Activated CD4-positive, alpha-beta T cell treated with anti-CD3 and anti-CD28 coated beads, Interleukin-2, amount 50 U/mL, for 16 hours (primary cell): Measurements from ENCODE around the gene RPL39.
"Not testable (repeated sequence)": the region's sequence is repeated elsewhere in the genome, so short reads cannot be mapped to it uniquely, and the experiment has no call there.

ENCODE experiments used
- DNase-seq: peaks from one replicate; pipeline ENCODE4 v3.0.0-alpha.2; 2020

RPL39 gene

GRCh38 chrX:119791437-119792231 lies at the start of gene RPL39:
TSS of gene RPL39 (minus strand) at chrX:119791630. CDS start at chrX:119791576, 54 bp downstream.
- peak; percentile 87 for DNase-seq

- DNase-seq: no peak
Observed at GRCh38 chrX:119833905-119834304, 42.5 kb upstream of the RPL39 start.

GRCh38 chrX:119828446-119828845 lies 37.0 kb upstream of the RPL39 start:
- no peak for DNase-seq

- DNase-seq: peak; percentile 67
Observed at GRCh38 chrX:119826399-119826959, 35.0 kb upstream of the RPL39 start.

- DNase-seq: not testable (repeated sequence)
Observed at GRCh38 chrX:119824221-119824620, 32.8 kb upstream of the RPL39 start.

GRCh38 chrX:119821703-119822102 lies 30.3 kb upstream of the RPL39 start:
- peak; percentile 42 for DNase-seq

GRCh38 chrX:119817130-119817690 lies 25.8 kb upstream of the RPL39 start:
- no peak for DNase-seq

GRCh38 chrX:119816300-119816699 lies 24.9 kb upstream of the RPL39 start:
- no peak for DNase-seq

GRCh38 chrX:119809185-119809666 lies 17.8 kb upstream of the RPL39 start:
- no peak for DNase-seq

- not testable (repeated sequence) for DNase-seq
Observed at GRCh38 chrX:119808461-119808860, 17.0 kb upstream of the RPL39 start.

GRCh38 chrX:119802546-119802945 lies 11.1 kb upstream of the RPL39 start:
- no peak for DNase-seq

- no peak for DNase-seq
Observed at GRCh38 chrX:119801253-119802221, 10.1 kb upstream of the RPL39 start.

- peak; percentile 39 for DNase-seq
Observed at GRCh38 chrX:119790977-119791436, 423 bp downstream of the RPL39 start.

GRCh38 chrX:119784747-119785446 lies 6.5 kb downstream of the RPL39 start:
- DNase-seq: peak; percentile 60

GRCh38 chrX:119783026-119783425 lies 8.4 kb downstream of the RPL39 start:
- DNase-seq: no peak

- DNase-seq: no peak
Observed at GRCh38 chrX:119778829-119779228, 12.6 kb downstream of the RPL39 start.

- no peak for DNase-seq
Observed at GRCh38 chrX:119775517-119776238, 15.8 kb downstream of the RPL39 start.

- DNase-seq: not testable (repeated sequence)
Observed at GRCh38 chrX:119769388-119769787, 22.0 kb downstream of the RPL39 start.

GRCh38 chrX:119768436-119768835 lies 23.0 kb downstream of the RPL39 start:
- DNase-seq: not testable (repeated sequence)

- DNase-seq: no peak
Observed at GRCh38 chrX:119763836-119764387, 27.5 kb downstream of the RPL39 start.

GRCh38 chrX:119763181-119763580 lies 28.2 kb downstream of the RPL39 start:
- DNase-seq: no peak
